GM19455 (cell line): Measurements from ENCODE around the gene PDE5A.

ENCODE experiments used
- ATAC-seq: cut with Tn5 transposase; IDR thresholded peaks from one replicate; pipeline ENCODE4 v1.9.1; 2021; ENCODE audit not compliant: unreplicated experiment

Gene PDE5A

DNA sequence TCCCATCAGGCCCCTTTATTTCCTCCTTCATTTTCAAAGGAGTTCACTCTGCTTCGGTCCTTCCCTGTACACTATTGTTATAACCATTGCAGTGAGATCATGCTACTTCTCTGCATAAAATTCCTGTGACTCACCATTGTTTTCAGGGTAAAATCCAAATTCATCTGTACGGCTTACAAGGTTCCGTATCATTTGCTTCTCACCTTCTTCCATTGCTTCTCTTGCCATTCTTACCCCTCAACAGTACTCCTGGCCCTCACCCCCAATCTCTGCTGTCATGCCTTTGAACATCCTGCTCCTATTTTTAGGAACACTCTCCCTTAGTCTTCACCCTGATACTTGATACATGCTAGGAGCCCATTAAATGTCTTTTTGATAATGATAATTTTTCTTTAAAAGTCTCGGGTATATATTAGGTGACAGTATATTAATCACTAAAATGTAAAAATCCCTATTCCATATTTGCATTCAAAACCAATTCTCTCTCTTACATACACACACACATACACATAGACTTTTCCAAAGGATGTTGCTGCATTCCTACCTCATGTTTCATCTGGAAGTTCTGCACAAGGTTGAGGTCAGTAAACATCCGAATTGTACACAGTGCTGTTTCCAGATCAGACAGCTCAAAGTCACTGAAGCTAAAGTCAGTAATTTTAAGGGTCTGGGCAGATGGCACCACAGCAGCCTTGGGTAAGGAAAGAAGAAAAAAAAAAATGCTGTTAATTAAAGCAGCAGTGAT is 103.4 kb downstream of the PDE5A start:
- no peak for ATAC-seq

DNA sequence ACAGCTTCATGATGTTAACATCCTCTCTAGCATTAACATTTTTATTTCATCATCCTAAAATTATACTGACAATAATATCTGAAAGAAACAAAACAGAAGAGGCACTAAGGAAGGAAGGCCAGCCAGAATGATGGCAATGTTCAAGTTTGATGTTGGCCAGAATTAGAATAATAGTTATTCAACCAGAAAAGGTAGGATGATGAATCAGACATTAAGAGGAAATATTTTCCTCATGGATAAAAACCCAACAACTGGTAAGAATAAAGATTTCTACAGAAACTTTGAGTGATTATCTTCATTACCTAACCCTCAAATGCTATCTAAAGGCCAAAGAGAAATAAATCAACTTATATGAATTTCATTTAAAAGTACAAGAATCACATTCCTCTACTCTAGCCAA is 105.2 kb downstream of the PDE5A start:
- no peak for ATAC-seq

DNA sequence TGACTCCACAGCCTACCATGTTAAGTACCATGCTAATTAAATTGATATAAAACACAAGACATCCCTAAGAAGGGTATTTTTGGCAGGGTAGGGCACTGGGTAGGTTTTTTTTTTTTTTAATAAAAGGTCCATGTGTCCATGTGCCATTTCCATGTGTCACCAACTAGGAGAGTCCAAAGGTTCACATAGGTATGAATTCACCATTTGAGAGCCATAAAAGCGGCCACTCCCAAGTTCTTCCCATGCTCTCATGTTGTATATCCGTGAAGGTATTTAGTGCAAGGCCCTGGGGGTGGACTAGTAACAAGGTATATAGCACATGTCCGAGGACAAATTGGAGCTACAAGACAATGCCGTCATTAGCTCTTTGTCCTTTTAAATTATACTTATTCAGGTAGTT is 107.3 kb downstream of the PDE5A start:
- no peak for ATAC-seq

DNA sequence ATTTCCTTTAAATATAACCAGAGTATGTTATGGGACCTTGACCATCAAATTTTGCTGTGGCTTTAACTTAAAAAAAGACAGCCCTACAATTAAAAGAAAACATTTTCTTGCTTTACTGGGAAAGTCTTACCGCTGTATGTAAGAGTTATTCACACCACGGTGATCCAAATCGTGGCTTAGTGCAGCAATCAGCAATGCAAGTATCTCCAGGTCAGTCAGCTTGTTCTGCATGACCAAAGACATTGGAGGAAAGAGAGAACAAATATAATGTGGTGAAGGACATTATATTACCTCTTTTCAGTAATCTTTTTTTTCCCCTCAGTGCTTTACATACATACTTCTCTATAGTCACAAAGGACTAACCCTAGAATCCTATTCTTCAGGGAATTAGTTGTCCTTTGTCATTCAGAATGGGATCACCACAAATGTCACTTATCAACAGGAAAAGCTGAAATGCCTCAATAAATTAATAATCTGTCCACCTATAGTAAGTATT is 109.6 kb downstream of the PDE5A start:
- no peak for ATAC-seq

DNA sequence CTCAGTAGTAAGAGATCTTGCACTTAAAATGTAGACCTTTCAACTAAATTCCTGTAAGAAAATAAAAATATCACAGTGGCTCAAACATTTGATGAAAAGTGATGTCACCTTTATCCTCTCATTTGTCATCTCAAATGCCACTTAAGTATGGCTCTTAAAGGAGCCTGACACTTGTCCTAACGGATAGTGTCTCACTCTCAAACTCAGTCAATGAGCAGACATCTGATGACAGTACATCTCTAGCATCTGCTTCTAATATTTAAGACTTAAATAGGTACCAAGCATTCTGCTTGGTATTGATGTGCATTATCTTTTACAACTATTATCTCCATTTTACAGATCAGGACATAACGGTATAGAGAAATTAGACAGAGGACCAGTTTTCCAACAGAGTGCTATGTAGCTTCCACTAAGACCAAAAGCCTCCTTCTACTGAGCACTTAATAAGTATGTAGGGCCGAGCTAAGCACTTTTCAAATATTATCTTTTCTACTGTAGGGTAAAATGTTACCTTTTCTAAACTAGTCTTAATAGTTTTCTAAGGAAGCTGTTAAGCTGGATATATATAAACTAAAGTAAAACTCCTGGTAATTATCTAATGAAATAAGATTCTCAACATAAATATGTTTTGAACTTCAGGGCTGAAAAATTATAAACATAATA is 110.2 kb downstream of the PDE5A start:
- no peak for ATAC-seq

DNA sequence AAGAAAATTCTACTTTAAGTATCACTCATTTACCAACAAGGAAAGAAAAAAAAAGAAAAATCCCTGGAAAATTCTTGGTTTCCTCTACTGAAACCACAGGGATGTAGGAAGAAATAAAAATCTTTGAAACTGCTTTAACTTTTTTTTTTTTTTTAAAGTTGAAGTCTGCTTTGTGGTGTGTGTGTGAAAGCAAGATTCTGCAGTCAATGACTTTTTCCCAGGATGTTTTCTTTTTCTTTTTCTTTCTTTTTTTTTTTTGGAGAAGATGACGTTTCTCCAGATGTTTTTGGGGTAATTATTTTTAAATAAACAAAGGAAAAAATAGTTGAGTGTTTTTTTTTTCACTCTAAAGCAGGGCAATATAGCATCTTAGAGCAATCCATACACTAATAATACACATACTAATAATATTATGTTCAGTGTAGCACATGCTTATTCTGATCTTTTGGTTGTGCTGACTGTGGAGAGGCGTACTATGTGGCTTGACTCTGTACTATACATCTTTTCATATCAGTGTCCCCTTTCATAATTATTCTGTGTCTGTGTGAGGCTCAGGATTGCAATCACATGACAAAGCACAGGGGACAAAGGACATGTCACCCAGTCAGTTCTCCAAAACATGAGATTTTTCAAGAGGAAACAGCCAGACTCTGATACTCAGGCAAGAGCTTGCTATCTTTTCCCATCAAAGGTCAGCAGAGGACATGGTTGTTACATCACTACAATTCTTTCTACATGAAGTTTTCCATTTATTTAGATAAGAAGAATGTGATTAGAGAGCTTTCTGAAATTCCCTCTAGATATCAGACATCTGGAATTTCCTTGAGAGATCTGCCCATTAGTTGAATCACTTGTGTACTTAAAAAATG is 111.0 kb downstream of the PDE5A start:
- ATAC-seq, result no peak

DNA sequence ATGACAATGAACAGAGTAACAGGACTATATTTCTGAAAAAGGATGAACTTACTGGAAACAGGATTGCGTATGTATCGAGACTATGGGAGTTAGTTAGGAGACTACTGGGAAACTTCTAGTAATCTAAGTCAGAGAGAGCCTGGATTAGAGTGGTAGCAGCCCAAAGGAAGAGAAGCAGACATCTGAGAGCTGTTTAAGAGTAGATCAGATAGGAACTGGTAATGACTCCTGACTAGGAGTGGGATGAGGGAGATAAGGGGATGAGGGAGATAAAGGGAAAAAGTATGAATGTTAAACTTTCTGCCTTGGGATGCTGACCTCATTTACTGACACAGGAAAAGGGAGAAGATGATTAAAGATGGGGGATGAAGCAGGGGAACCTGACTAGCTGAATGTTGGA is 116.2 kb downstream of the PDE5A start:
- no peak for ATAC-seq

DNA sequence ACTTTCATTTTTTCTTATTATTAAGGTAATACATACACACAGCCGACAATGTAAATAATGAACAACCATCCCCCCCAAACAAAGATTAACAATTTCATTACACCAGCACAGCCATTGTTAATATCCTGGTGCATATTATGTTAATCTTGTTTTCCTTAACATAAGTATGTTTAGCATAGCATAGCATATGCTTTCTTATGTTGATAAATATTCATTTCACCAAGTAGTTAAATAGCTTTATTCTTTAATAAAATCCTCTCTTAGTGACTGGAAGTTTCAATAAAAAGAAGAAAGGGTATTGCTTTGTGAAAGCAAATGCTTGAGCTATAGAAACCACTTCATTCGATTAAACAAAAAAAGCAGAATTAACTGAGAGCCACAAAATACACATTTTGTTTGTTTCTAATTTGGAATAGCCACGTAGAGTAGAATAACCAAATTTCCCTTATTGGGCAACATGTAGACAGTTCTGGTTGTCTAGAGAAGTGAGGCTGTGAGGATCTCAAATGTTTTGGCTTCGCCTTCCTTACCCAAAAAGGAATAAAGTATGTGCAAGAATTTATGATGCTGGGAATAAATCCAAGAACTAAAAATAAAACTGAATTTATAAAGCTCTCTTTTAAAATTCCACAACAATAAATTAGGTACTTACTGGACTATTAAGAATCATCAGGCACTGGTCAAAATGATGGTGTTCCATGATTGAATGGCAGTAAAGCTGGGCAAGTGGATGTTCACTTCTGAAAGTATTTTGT is 118.0 kb downstream of the PDE5A start:
- no peak for ATAC-seq

DNA sequence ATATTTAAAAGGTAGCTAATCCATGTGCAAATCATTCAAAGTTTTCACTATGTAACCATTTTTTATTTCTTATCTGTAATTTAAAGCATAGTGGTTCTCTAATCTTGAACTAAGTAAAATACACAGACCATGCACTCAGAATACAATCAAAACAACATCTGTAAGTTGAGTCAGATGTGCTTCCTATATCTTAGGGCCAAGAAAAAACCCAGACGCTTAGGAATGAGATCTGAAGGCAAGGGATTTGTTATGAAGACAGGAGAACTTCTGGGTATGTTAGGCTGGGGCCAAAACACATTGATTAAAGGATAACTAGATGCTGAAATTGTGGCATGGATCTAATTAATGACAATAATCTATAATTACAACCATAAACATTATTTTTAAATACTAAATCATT is 120.3 kb downstream of the PDE5A start:
- no peak for ATAC-seq

DNA sequence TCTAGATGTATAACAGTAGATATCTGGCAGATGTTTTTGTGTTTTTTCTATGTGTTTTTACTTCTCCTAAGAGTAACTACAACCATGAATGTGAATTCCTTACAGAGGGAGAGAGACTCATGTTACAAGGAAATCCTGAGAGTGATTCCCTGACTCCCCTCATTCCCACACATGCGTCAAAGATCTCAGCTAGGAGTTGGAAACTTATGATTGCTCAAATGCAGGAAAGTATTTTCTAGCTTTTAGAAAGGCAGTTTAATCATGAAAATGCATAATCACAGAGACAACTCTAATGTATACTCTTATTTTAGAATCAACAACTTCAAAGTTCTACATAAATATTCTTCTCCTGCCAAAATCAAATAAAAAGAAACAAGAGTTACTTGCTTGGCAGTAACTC is 121.8 kb downstream of the PDE5A start:
- ATAC-seq, result no peak

DNA sequence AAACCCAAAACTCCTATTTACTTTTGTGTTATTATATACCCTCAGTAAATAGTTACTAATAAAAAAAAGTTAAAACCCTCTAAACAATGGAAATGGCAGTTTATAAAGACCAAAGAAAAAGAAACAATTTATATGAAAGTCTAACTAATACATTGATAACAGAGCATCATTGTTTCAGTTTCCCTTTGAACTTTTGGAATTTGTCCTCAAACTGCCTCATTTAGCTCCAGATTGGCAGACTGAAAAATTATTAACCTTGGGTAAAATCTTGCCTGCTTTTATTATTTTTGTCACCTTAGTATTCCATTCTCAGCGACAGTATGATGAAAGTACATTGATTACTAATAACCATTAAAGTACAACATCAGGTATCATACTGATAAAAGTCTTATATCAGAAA is 124.0 kb downstream of the PDE5A start:
- ATAC-seq, result no peak

DNA sequence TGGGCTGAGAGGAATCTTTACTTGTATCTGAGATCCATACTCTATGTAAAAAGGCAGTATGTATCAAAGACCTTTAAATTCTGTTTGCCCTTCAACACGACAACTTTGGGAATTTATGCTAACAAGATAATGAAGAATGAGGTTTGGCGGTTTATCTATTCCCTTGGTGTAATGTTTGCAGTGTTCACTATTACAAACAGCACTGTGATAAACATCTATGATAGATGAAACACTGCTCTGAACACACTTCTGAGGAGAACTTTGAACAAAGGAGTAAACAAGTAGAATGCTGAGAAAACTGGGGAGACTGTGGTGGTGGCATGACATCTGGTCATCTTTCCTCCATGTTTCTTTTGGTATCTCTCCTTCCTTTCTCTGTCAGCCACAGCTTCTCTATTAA is 126.9 kb downstream of the PDE5A start:
- no peak for ATAC-seq

DNA sequence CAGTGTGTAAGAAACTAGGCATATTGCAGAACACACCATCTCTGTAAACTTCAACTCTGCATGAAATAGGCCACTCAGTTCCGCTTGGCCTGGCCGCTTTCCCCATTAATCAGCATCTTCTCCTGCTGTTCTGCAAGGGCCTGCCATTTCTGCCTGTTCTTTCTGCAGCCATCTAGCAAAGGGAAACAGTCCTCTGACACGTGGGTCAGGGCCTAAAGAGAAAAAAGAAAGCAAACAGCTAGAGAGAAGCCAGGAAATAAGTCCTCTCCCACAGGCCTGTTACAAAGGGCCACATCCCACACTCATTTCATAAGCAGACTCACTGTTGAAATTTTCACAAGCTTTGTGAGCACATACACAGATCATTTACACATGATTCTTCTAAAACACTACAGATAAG is 130.1 kb downstream of the PDE5A start:
- ATAC-seq, result no peak

DNA sequence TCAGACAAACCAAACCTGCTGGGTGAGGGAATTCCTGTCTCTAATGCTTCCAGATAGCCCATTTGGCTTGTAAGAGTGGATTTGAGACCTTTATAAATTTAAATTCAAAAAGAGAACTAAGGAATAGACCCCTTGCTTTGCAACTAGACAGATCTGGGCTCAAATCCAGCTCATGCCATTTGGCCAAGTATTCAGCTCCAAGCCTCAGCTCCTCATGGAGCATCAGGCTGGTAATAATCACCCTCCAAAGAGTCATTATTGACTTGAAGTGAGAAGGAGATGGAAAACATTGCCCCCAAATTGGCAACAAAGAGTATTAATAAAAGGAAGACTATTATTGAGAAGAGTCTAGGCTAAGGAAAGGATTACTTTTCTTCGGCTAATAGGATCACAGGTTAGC is 134.7 kb downstream of the PDE5A start:
- no peak for ATAC-seq

DNA sequence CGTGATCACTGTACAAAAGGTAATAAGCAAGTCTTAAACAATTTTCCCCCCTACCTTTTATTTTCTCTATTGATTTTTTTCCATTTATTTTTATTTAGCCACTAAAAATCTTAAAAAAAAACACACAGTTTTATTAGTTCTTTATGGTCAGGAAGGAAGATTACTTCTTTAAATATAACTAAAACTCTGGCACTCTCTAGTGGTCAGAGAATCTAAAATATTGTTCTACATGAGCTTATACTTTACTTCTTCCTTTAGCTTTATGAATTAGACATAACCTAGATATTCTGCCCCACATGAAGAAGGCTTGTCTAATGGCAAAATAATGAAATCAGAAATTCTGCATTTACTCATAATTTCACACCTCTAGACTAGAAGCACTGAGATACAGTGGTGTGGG is 135.2 kb downstream of the PDE5A start:
- ATAC-seq, result no peak

DNA sequence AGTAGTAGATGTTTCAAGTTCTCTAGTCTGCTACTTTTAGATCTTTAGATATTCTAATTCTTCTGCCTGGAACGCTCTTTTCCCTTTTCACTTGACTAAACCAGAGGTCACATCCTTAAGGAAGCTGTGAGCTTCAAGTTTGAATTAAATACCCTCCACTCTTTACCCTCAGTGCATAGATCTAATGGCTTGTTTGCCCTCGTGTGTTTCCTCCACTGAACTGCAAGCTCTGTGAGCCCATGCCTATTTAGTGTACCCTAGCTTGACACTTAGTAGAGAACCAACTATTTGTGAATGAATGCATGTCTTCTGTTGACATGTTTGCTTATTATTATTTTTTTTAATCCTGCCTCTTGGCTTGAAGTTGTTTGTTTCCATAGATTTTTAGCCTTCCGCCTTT is 138.3 kb downstream of the PDE5A start:
- ATAC-seq, result no peak

DNA sequence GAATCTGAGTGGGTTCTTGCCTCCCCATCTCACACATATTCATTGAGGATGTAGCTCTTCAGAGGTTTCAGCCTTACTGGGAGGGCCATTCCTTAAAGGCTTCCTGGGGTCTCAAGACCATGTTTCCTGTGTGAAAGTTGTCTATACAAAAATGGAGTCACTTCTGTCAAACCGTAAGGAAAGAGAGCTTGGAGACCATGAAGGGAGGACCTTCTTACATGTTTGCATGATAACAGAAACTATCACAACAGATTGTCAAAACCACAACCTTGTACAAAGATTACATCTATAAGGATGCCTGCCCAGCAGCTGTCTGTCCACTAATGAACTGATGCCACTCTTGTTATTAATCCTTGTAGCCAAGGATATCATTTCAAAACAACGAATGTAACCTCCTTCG is 139.3 kb downstream of the PDE5A start:
- no peak for ATAC-seq

DNA sequence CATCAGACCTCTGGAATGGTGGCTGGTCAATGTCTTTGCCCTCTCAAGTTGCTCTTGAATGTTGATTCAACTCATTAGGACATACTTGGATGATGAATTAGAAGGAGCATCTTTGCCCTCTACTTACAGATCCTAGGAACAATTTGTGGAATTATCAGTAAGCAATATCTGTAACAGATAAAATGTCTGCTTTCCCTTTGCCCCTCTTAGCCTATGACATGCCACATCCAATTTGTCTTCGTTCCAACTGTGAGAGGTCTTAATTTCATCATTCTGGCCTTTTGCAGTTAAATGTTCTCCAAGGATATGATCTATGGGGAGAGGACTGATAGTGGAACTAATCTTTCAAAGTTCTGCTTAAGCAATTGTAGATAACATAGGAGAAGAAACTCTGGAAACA is 148.3 kb downstream of the PDE5A start:
- ATAC-seq, result no peak

DNA sequence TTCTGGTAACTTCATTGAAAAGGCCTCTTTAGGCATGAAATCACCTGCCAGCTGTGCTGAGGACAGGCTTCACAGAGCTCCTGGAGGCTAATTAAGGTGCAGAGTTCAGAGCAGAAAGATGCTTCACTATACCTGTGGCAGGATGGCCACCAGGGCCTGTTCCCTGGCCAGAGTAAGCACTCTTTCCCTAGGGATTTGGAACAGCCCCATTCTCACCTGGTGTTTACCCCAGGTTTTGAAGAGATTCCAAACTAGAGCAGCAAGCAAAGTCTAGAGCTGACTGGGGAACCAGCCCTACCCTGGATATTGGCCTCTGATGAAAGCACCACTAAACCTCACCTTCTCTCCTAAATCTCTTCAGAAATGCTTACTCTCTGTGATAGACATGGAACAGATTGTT is 148.8 kb downstream of the PDE5A start:
- no peak for ATAC-seq

DNA sequence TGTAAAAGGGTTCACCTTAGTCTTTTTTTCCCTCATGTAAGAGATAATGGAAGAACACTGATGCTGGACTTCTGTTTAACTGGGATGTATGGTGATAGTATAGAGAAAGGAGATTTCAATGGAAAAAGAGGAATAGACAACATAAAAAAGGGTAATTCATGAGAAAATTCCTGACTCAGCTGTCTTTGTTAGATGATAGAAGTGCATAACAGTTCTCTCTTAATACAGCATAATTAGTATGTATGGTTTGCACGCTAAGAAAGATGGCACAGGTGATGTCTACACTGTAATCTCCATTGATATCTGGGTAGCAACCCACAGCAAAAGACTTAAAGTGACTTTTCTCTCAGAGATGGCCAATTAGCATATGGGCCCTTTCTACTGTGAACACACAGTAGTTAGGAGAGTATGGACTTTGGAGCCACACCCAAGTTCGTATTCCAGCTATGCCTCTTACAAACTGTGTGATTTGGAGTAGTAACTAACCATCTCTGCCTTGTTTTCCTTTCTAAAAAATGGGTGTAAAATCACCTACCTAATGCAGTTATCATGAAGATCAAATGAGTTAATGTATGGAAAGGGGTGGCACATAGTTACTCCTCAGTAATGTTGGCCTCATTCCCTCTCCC is 149.3 kb downstream of the PDE5A start:
- no peak for ATAC-seq
